A549 (cell line): ENCODE results near the gene PSMB8. TPM values are rescaled to one million over a fixed set of nuclear protein-coding genes. Genes with fewer than 3 reads are reported as not detected.

Experiments used
- ATAC-seq, 2 experiments: fragments of 200-7000 bp in 1 of 2; fragments of >200 bp in 1 of 2; cut with Nextera tagmentation in 1 of 2; cut with Tn5 transposase in 1 of 2; 3 replicates each; pipeline versions ENCODE4 v1.8.0 to v1.9.1; 2018 to 2020; ENCODE audit warnings: mild to moderate bottlenecking in 1 of 2, moderate library complexity in 1 of 2
- CTCF ChIA-PET: fragments of 300-600 bp; sonication (Branson Sonifier 250); formaldehyde crosslinking; extraction: SDS; loops from one replicate; lab custom pipeline; 2021; ENCODE audit warnings: antibody characterized with exemption, inconsistent platforms; lab: Yijun Ruan, JAX
- POLR2A ChIA-PET: fragments of 350-600 bp; formaldehyde crosslinking; extraction: SDS; loops from one replicate; lab custom pipeline; 2021; ENCODE audit warnings: antibody characterized with exemption, inconsistent platforms; lab: Yijun Ruan, JAX
- DNase-seq, 2 experiments: peaks; one replicate each; pipeline versions ENCODE4 v3.0.0 to v3.0.0-alpha.2; 2011 to 2016; ENCODE audit warnings: low read depth in 1 of 2, low spot score in 1 of 2
- FAIRE-seq: peaks from 2 replicates; lab custom pipeline; 2011; peaks lifted over from hg19 to GRCh38; lab: Jason Lieb, UNC
- H3K27ac ChIP-seq, 2 experiments: fragments of >200 bp; sonication (Bioruptor Twin); formaldehyde crosslinking; 3 replicates each; pipeline ENCODE4 v1.5.1; 2016 to 2017
- H3K4me1 ChIP-seq: fragments of >200 bp; sonication (Bioruptor Twin); formaldehyde crosslinking; 3 replicates; pipeline ENCODE4 v1.6.1; 2016
- H3K4me2 ChIP-seq: fragments of >200 bp; sonication (Bioruptor Twin); formaldehyde crosslinking; 3 replicates; pipeline ENCODE4 v1.6.1; 2016
- H3K4me3 ChIP-seq: fragments of >200 bp; sonication (Bioruptor Twin); formaldehyde crosslinking; 3 replicates; pipeline ENCODE4 v1.5.1; 2016
- H3K9me3 ChIP-seq: fragments of >200 bp; sonication (Bioruptor Twin); formaldehyde crosslinking; 3 replicates; pipeline ENCODE4 v1.6.1; 2016
- CEBPB ChIP-seq, 2 experiments: fragments of >200 bp in 1 of 2; sonication (Bioruptor Twin) in 1 of 2; formaldehyde crosslinking in 1 of 2; IDR thresholded peaks; 2 replicates each; pipeline ENCODE4 v1.6.1; 2012 to 2016
- EHF ChIP-seq: fragments of 250-450 bp; sonication (Bioruptor Pico); IDR thresholded peaks from 2 replicates; pipeline ENCODE4 v1.5.0; 2020; ENCODE audit warnings: mild to moderate bottlenecking
- EHMT2 ChIP-seq: fragments of 200-600 bp; sonication (generic); IDR thresholded peaks from 2 replicates; pipeline ENCODE4 v1.6.1; 2016; ENCODE audit warnings: antibody characterized with exemption, low read depth, mild to moderate bottlenecking, moderate library complexity
- ELK1 ChIP-seq: fragments of 150-350 bp; IDR thresholded peaks from 2 replicates; pipeline ENCODE4 v1.6.1; 2014; ENCODE audit warnings: low read depth, mild to moderate bottlenecking, low read length
- EP300 ChIP-seq, 2 experiments: fragments of >200 bp; sonication (Bioruptor Twin); formaldehyde crosslinking; IDR thresholded peaks; 2 replicates in 1 of 2; 3 replicates in 1 of 2; pipeline ENCODE4 v1.6.1; 2016 to 2017
- FOSL2 ChIP-seq, 2 experiments: fragments of 450-650 bp in 1 of 2; fragments of >200 bp in 1 of 2; sonication (Bioruptor Twin) in 1 of 2; formaldehyde crosslinking; IDR thresholded peaks; 2 replicates each; pipeline versions ENCODE4 v1.5.0 to v1.6.1; 2016 to 2020; ENCODE audit warnings: mild to moderate bottlenecking in 1 of 2, moderate library complexity in 1 of 2
- HMGXB4 ChIP-seq: fragments of 250-450 bp; sonication (Bioruptor Pico); IDR thresholded peaks from 2 replicates; pipeline ENCODE4 v1.5.0; 2021; ENCODE audit warnings: mild to moderate bottlenecking, moderate library complexity, borderline replicate concordance
- JUN ChIP-seq, 2 experiments: fragments of >200 bp; sonication (Bioruptor Twin); formaldehyde crosslinking; IDR thresholded peaks; 2 replicates in 1 of 2; 3 replicates in 1 of 2; pipeline ENCODE4 v1.6.1; 2016 to 2017
- KDM5A ChIP-seq: fragments of 200-600 bp; sonication (generic); IDR thresholded peaks from 2 replicates; pipeline ENCODE4 v1.6.1; 2016; ENCODE audit warnings: antibody characterized with exemption, mild to moderate bottlenecking
- MAFK ChIP-seq: fragments of 450-650 bp; IDR thresholded peaks from 2 replicates; pipeline ENCODE4 v1.6.1; 2014; ENCODE audit not compliant: partially characterized antibody
- NPAS2 ChIP-seq: fragments of 250-450 bp; sonication (Bioruptor Pico); IDR thresholded peaks from 2 replicates; pipeline ENCODE4 v1.8.0; 2022; ENCODE audit warnings: mild to moderate bottlenecking, moderate library complexity, borderline replicate concordance
- RARB ChIP-seq: fragments of 250-450 bp; sonication (Bioruptor Pico); IDR thresholded peaks from 2 replicates; pipeline ENCODE4 v1.8.0; 2021; ENCODE audit warnings: mild to moderate bottlenecking, moderate library complexity
- RCOR1 ChIP-seq: fragments of 150-350 bp; IDR thresholded peaks from 2 replicates; pipeline ENCODE4 v1.6.1; 2014; ENCODE audit warnings: antibody characterized with exemption, low read length, low read depth
- REST ChIP-seq: fragments of 200-600 bp; sonication (generic); IDR thresholded peaks from 2 replicates; pipeline ENCODE4 v1.6.1; 2016; ENCODE audit warnings: antibody characterized with exemption, mild to moderate bottlenecking, moderate library complexity
- RFX5 ChIP-seq: fragments of 450-650 bp; IDR thresholded peaks from 2 replicates; pipeline ENCODE4 v1.7.1; 2014; ENCODE audit warnings: antibody characterized with exemption, mild to moderate bottlenecking, moderate library complexity
- ZSCAN20 ChIP-seq: fragments of 250-450 bp; sonication (Bioruptor Pico); IDR thresholded peaks from 2 replicates; pipeline ENCODE4 v1.8.0; 2022; ENCODE audit warnings: mild to moderate bottlenecking, moderate library complexity
- WGBS: methylation state at CpG from one replicate; pipeline ENCODE4 v1.1.6; 2017; ENCODE audit errors: missing lambda C conversion rate; 5-methylcytosine and 5-hydroxymethylcytosine counted together
- polyA plus RNA-seq, 4 experiments: library from polyadenylated mRNA; depleted of rRNA in 3 of 4; stranded (reverse); fragments of >200 nt; fragmentation: RNase III in 1 of 4; extraction: RNeasy Plus Mini Kit Qiagen cat#74134 plus additional on column Dnase treatment in 1 of 4; gene quantifications; 2 replicates in 3 of 4; 3 replicates in 1 of 4; pipeline ENCODE4 v1.2.3, GENCODE V29; 2011 to 2017
- TF ChIP-seq, protein P1 (sequence below): fragments of 450-650 bp; IDR thresholded peaks from 2 replicates; pipeline ENCODE4 v1.6.1; 2014; ENCODE audit warnings: antibody characterized with exemption
- TF ChIP-seq, protein P2 (sequence below): IDR thresholded peaks from 2 replicates; pipeline ENCODE4 v1.6.1; 2012

Gene PSMB8
- polyA plus RNA-seq, 2 of the 4 experiments (the other 2 are of a cell fraction): 14.6 to 20.2 TPM

- Histone ChIP-seq H3K9me3 (no peaks in the 10 kb centered on the region), H3K4me3 (no peak overlapping the region)
- FAIRE-seq (no peak), ATAC-seq (peak in 1 of 2 experiments; percentile 43; a peak in 1 of 6 replicates), DNase-seq (no peak)
- 59% methylated on average over 3 of the region's 3 CpGs for WGBS
- POLR2A ChIA-PET: interaction anchor here (0.7 kb wide), 1 partner anchor 42 kb away, joined by 7 read pairs; no protein-coding TSS in a partner anchor
- no peak for TF ChIP-seq EP300 (IDR thresholded peaks at IDR 0.05)
- TF ChIP-seq ELK1: no peak
- TF ChIP-seq RCOR1: no peak
- no peak for TF ChIP-seq NPAS2 (CRISPR knock-in tag)
- TF ChIP-seq, all 56 proteins: peak for 0
- Histone ChIP-seq H3K27ac (no peak overlapping the region), H3K4me1 (no peaks in the 10 kb centered on the region; the same call in 2 of the 3 replicates), H3K4me2 (no peak overlapping the region)
- CTCF ChIA-PET: interaction anchor here (0.6 to 13.9 kb wide), 13 partner anchors 12 to 448 kb away, joined by 3 to 253 read pairs (median 5); partner anchors contain the start of genes PSMB8, PSMB9, TAP1 and TAP2
Observed at GRCh38 chr6:32867022-32867477, 23.2 kb upstream of the PSMB8 start.

DNA sequence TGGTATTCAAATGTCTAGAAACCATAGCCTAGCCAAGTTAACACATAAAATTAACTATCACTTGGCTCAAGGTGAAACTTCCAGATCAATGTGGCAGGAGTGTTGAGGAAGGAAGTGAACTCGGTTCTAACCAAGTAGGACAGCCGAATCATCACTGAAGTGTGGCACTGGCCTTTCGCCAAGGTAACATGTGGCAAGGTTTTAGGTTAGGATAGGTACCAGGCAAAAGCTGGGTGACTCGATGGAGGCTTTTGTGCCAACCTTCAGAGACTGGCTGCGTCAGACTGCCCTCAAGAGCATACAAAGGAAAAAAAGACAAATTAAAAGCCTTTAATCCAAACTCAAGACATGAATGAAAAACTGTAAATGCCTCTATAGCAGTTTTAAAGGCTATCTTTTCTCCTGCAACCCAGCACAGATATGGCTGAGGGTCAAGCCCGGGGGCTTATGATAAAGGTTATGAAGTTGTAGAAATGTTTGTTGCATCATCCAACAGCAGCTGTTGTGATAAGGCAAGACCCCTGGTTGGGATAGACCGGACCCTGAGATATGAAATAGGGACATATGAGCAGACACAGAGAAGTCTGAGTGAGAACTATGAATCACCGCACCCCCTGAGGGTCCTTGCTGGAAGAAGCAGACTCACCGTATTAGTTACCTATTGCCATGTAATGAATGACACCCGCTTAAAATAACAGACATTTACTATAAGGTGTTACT is 22.0 kb upstream of the PSMB8 start:
- peaks cover 5% of the 10 kb centered on the region; the same call in 2 of the 3 replicates for H3K4me1 ChIP-seq
- TF ChIP-seq FOSL2 (IDR thresholded peaks at IDR 0.05): no peak
- TF ChIP-seq FOSL2 (CRISPR knock-in tag; IDR thresholded peaks at IDR 0.05): no peak
- TF ChIP-seq, all 56 proteins: peak for 0
- 50% methylated on average over 10 of the region's 10 CpGs for WGBS
- no peaks in the 10 kb centered on the region for H3K9me3 ChIP-seq
- ATAC-seq (no peak), FAIRE-seq (no peak), DNase-seq (no peak)
- no peak overlapping the region for H3K27ac ChIP-seq
- ChIA-PET CTCF (interaction anchor here (13.9 kb wide), 1 partner anchor 24 kb away, joined by 253 read pairs; the partner anchor contains the start of genes PSMB8 and TAP2), POLR2A (no interaction called here)
- no peak overlapping the region for H3K4me2 ChIP-seq
- H3K4me3 ChIP-seq: no peak overlapping the region

DNA sequence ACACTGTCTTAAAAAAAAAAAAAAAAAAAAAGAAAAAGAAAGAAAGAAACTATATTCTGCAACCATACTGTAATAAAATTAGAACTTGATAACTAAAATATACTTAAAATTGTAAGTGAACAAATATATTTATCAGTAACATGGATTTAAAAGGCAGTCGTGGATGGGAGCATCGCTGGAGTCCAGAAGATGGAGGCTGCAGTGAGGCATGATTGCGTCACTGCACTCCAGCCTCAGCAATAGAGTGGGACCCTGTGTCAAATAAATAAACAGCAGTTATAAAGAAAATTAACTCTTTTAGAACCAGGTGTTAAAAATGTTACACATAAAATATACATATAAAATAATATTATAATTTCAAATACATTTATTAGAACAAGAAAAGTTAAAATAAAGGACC is 18.9 kb upstream of the PSMB8 start:
- Histone ChIP-seq H3K4me3 (no peak overlapping the region), H3K9me3 (no peaks in the 10 kb centered on the region), H3K4me1 (peaks cover 9% of the 10 kb centered on the region; the same call in 2 of the 3 replicates), H3K27ac (no peak overlapping the region), H3K4me2 (no peak overlapping the region)
- POLR2A ChIA-PET: no interaction called here
- FAIRE-seq: no peak
- TF ChIP-seq RFX5 (no peak), CEBPB (IDR thresholded peaks at IDR 0.05) (peak in 1 of 2 experiments; percentile 39; a peak in 1 of 4 replicates)
- WGBS: 68% methylated on average over 3 of the region's 3 CpGs
- no peak for DNase-seq
- CTCF ChIA-PET: interaction anchor here (0.6 to 13.9 kb wide), 3 partner anchors 21 to 448 kb away, joined by 3 to 253 read pairs (median 3); partner anchors contain the start of genes PSMB8 and TAP2
- ATAC-seq: no peak

GRCh38 chr6:32860674-32861073 is 16.8 kb upstream of the PSMB8 start:
- Histone ChIP-seq H3K4me3 (no peak overlapping the region), H3K27ac (peak overlapping the region in 1 of 2 experiments; percentile 69; a peak in 2 of 6 replicates), H3K4me2 (peak overlapping the region; percentile 75), H3K9me3 (no peaks in the 10 kb centered on the region), H3K4me1 (peaks cover 9% of the 10 kb centered on the region; the same call in 2 of the 3 replicates)
- ChIA-PET POLR2A (interaction anchor here (1.2 kb wide), 1 partner anchor 22 kb away, joined by 12 read pairs; the partner anchor contains the start of gene TAP2), CTCF (interaction anchor here (1.2 to 9.4 kb wide), 4 partner anchors 8 to 35 kb away, joined by 4 to 225 read pairs (median 16); partner anchors contain the start of genes PSMB8 and TAP2)
- 71% methylated on average over 1 of the region's 1 CpG for WGBS
- ATAC-seq: no peak
- no peak for DNase-seq
- FAIRE-seq: no peak
- TF ChIP-seq JUN (IDR thresholded peaks at IDR 0.05) (no peak), ZSCAN20 (CRISPR knock-in tag) (no peak), RARB (no peak), EHF (CRISPR knock-in tag) (no peak), EHMT2 (no peak), HMGXB4 (no peak), RFX5 (no peak), REST (no peak), MAFK (no peak), KDM5A (no peak)
- TF ChIP-seq, protein P1, sequence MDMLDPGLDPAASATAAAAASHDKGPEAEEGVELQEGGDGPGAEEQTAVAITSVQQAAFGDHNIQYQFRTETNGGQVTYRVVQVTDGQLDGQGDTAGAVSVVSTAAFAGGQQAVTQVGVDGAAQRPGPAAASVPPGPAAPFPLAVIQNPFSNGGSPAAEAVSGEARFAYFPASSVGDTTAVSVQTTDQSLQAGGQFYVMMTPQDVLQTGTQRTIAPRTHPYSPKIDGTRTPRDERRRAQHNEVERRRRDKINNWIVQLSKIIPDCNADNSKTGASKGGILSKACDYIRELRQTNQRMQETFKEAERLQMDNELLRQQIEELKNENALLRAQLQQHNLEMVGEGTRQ: no peak
- TF ChIP-seq, protein P2, sequence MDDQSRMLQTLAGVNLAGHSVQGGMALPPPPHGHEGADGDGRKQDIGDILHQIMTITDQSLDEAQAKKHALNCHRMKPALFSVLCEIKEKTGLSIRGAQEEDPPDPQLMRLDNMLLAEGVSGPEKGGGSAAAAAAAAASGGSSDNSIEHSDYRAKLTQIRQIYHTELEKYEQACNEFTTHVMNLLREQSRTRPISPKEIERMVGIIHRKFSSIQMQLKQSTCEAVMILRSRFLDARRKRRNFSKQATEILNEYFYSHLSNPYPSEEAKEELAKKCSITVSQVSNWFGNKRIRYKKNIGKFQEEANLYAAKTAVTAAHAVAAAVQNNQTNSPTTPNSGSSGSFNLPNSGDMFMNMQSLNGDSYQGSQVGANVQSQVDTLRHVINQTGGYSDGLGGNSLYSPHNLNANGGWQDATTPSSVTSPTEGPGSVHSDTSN: no peak
